Measurements from ENCODE around the gene IDH2.

GRCh38 chr15:90037961-90038631 is 64.2 kb downstream of the IDH2 start:
- no peak for TF ChIP-seq CTCF (IDR thresholded peaks at IDR 0.05 in 2 of 3, conservative IDR thresholded peaks at IDR 0.05 in 1 of 3; ENCODE audit: control insufficient read depth in 2 of 3, extremely low read depth in 1 of 3, insufficient read depth in 1 of 3, low read depth in 3 of 3, low read length in 3 of 3)
- TF ChIP-seq POLR2AphosphoS5 (IDR thresholded peaks at IDR 0.05; ENCODE audit: low read length): no peak
- TF ChIP-seq MYC (IDR thresholded peaks at IDR 0.05; ENCODE audit: insufficient read depth, insufficient read length, insufficient replicate concordance, low read length, severe bottlenecking): peak; percentile 20
- no peak for TF ChIP-seq EGR1 (IDR thresholded peaks at IDR 0.05; ENCODE audit: borderline replicate concordance in 1 of 2, low read depth in 2 of 2, low read length in 2 of 2)
- no peak for TF ChIP-seq GABPA (IDR thresholded peaks at IDR 0.05; ENCODE audit: low read depth)
- TF ChIP-seq SRF (IDR thresholded peaks at IDR 0.05; ENCODE audit: low read depth in 2 of 2, low read length in 2 of 2): no peak
- no peak for TF ChIP-seq E2F4 (IDR thresholded peaks at IDR 0.05; ENCODE audit: low read depth, low read length)
- TF ChIP-seq CBFB (IDR thresholded peaks at IDR 0.05; ENCODE audit: low read depth): no peak
- peak; percentile 80 for TF ChIP-seq JUND (IDR thresholded peaks at IDR 0.05; ENCODE audit: low read depth, low read length)
- no peak for TF ChIP-seq TCF7 (IDR thresholded peaks at IDR 0.05; ENCODE audit: borderline replicate concordance)
- 0 out of 2 replicates have a peak, but pooled peaks have one; percentile 55 for TF ChIP-seq YY1 (IDR thresholded peaks at IDR 0.05; ENCODE audit: low read depth, low read length)
- TF ChIP-seq SMC3 (IDR thresholded peaks at IDR 0.05; ENCODE audit: borderline replicate concordance, low read length): no peak
- TF ChIP-seq ATF3 (IDR thresholded peaks at IDR 0.05; ENCODE audit: borderline replicate concordance, extremely low read depth, low read depth, low read length): no peak

Measured in GM12878 (cell line).